ENCODE data around the gene SLC6A11.

Gene SLC6A11

GRCh38 chr3:10839167-10839566 is 23.1 kb downstream of the SLC6A11 start:
- Mint-ChIP-seq H3K9me3 (no peaks in the 10 kb centered on the region), H3K4me1 (no peaks in the 10 kb centered on the region), H3K36me3 (no peaks in the 10 kb centered on the region), H3K4me3 (no peak overlapping the region), H3K27me3 (peaks cover 16% of the 10 kb centered on the region), H3K27ac (no peak overlapping the region)
- no peak for DNase-seq (ENCODE audit: low spot score in 2 of 2)
- no peak for ATAC-seq (ENCODE audit: low read depth)

- H3K4me1 Mint-ChIP-seq = peaks cover 4% of the 10 kb centered on the region
- no peak overlapping the region for H3K4me3 Mint-ChIP-seq
- H3K36me3 Mint-ChIP-seq = no peaks in the 10 kb centered on the region
- H3K27ac Mint-ChIP-seq = no peak overlapping the region
- no peaks in the 10 kb centered on the region for H3K9me3 Mint-ChIP-seq
- DNase-seq (ENCODE audit: low spot score in 2 of 2) (no peak), ATAC-seq (ENCODE audit: low read depth) (no peak)
- H3K27me3 Mint-ChIP-seq = peaks cover 17% of the 10 kb centered on the region
Observed at GRCh38 chr3:10841100-10841499, 25.1 kb downstream of the SLC6A11 start.

DNA sequence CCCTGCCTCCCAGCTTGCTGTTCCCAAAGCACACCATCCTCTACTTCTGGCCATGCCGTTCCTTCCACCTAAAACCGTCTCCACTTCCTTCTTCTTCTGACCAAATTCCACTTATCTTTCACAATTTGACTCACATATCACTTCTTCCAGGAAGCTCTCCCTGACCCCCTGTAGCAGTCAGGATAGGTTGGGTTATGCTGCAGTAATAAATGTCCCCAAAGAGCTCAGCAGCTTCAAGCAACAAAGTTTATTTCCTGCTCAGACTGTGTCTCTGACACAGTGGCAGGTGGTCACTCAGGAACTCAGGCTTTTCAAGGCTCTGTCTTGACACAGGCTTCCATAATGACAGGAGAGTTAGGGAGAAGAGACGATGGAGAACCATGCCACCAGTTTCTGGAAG is 27.4 kb downstream of the SLC6A11 start:
- H3K36me3 Mint-ChIP-seq = no peaks in the 10 kb centered on the region
- ATAC-seq (ENCODE audit: low read depth) (no peak), DNase-seq (ENCODE audit: low spot score in 2 of 2) (no peak)
- peaks cover 12% of the 10 kb centered on the region for H3K4me1 Mint-ChIP-seq
- H3K27ac Mint-ChIP-seq = no peak overlapping the region
- no peaks in the 10 kb centered on the region for H3K9me3 Mint-ChIP-seq
- H3K27me3 Mint-ChIP-seq = peaks cover 17% of the 10 kb centered on the region
- H3K4me3 Mint-ChIP-seq = no peak overlapping the region

DNA sequence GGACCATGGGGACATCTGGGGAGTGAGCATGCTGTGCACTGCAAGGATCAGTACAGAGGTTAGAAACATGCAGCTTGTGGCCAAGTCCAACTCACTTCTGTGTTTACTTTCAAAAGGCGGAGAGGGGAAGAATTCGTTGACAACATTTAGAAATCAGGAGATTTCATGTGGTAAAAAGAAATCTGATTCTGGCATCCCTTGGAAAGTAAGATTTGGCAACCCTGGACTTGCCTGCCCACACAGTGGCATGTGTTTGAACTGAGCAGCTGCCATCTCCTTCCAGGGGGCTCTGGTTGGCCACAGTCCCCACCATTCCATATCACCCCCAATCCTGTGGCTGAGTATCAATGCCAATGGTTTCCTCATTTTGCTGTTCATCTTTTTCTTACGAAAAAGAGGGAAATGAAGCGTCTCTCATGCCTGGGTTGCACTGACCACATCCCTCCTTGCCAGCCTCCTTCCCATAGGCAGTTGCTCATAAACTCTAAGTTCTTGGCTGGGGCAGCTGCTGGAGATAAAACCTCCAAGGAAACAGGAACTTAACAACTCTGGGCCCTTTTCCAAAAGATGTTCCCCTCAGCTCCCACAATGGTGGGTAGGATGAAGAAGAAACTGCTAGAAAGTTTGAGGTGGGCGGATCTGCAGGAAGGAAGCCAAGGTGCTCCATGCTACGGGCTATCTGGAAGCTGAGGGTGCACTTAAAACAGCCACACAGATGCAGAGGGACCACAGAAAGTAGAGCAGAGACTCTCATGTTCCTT is 29.2 kb downstream of the SLC6A11 start:
- peaks cover 7% of the 10 kb centered on the region for H3K27me3 Mint-ChIP-seq
- no peak for ATAC-seq (ENCODE audit: low read depth)
- no peak overlapping the region for H3K4me3 Mint-ChIP-seq
- H3K36me3 Mint-ChIP-seq = no peaks in the 10 kb centered on the region
- peaks cover 12% of the 10 kb centered on the region for H3K4me1 Mint-ChIP-seq
- no peaks in the 10 kb centered on the region for H3K9me3 Mint-ChIP-seq
- no peak overlapping the region for H3K27ac Mint-ChIP-seq
- no peak for DNase-seq (ENCODE audit: low spot score in 2 of 2)

GRCh38 chr3:10845839-10846656 is 30.0 kb downstream of the SLC6A11 start:
- Mint-ChIP-seq H3K27me3 (peaks cover 8% of the 10 kb centered on the region), H3K4me3 (no peak overlapping the region), H3K4me1 (peaks cover 12% of the 10 kb centered on the region), H3K9me3 (no peaks in the 10 kb centered on the region), H3K27ac (no peak overlapping the region), H3K36me3 (no peaks in the 10 kb centered on the region)
- ATAC-seq (ENCODE audit: low read depth) = peak; percentile 94
- no peak for DNase-seq (ENCODE audit: low spot score in 2 of 2)

- no peaks in the 10 kb centered on the region for H3K9me3 Mint-ChIP-seq
- ATAC-seq (ENCODE audit: low read depth) = no peak
- H3K36me3 Mint-ChIP-seq = no peaks in the 10 kb centered on the region
- no peak overlapping the region for H3K27ac Mint-ChIP-seq
- DNase-seq (ENCODE audit: low spot score in 2 of 2) = no peak
- peaks cover 10% of the 10 kb centered on the region for H3K27me3 Mint-ChIP-seq
- no peak overlapping the region for H3K4me3 Mint-ChIP-seq
- H3K4me1 Mint-ChIP-seq = peaks cover 12% of the 10 kb centered on the region
Observed at GRCh38 chr3:10846657-10846975, 30.6 kb downstream of the SLC6A11 start.

GRCh38 chr3:10848261-10848660 is 32.2 kb downstream of the SLC6A11 start:
- ATAC-seq (ENCODE audit: low read depth) (no peak), DNase-seq (ENCODE audit: low spot score in 2 of 2) (no peak)
- H3K4me1 Mint-ChIP-seq = peaks cover 12% of the 10 kb centered on the region
- H3K36me3 Mint-ChIP-seq = no peaks in the 10 kb centered on the region
- peaks cover 13% of the 10 kb centered on the region for H3K27me3 Mint-ChIP-seq
- no peak overlapping the region for H3K4me3 Mint-ChIP-seq
- no peaks in the 10 kb centered on the region for H3K9me3 Mint-ChIP-seq
- H3K27ac Mint-ChIP-seq = no peak overlapping the region

- Mint-ChIP-seq H3K27ac (no peak overlapping the region), H3K4me1 (no peaks in the 10 kb centered on the region), H3K36me3 (no peaks in the 10 kb centered on the region)
Observed at GRCh38 chr3:10852066-10852808, 36.2 kb downstream of the SLC6A11 start.

GRCh38 chr3:10855083-10855870 is 39.2 kb downstream of the SLC6A11 start:
- no peaks in the 10 kb centered on the region for H3K36me3 Mint-ChIP-seq
- no peaks in the 10 kb centered on the region for H3K4me1 Mint-ChIP-seq
- no peak overlapping the region for H3K4me3 Mint-ChIP-seq
- H3K27me3 Mint-ChIP-seq = peaks cover 28% of the 10 kb centered on the region
- DNase-seq (ENCODE audit: low spot score in 2 of 2) (no peak), ATAC-seq (ENCODE audit: low read depth) (no peak)
- H3K9me3 Mint-ChIP-seq = peaks cover 2% of the 10 kb centered on the region
- H3K27ac Mint-ChIP-seq = no peak overlapping the region

More at GRCh38 chr3:10852066-10852808, 36.2 kb downstream of the SLC6A11 start:
- DNase-seq (ENCODE audit: low spot score in 2 of 2) (no peak), ATAC-seq (ENCODE audit: low read depth) (no peak)
- Mint-ChIP-seq H3K4me3 (no peak overlapping the region), H3K27me3 (peaks cover 21% of the 10 kb centered on the region), H3K9me3 (no peaks in the 10 kb centered on the region)

DNA sequence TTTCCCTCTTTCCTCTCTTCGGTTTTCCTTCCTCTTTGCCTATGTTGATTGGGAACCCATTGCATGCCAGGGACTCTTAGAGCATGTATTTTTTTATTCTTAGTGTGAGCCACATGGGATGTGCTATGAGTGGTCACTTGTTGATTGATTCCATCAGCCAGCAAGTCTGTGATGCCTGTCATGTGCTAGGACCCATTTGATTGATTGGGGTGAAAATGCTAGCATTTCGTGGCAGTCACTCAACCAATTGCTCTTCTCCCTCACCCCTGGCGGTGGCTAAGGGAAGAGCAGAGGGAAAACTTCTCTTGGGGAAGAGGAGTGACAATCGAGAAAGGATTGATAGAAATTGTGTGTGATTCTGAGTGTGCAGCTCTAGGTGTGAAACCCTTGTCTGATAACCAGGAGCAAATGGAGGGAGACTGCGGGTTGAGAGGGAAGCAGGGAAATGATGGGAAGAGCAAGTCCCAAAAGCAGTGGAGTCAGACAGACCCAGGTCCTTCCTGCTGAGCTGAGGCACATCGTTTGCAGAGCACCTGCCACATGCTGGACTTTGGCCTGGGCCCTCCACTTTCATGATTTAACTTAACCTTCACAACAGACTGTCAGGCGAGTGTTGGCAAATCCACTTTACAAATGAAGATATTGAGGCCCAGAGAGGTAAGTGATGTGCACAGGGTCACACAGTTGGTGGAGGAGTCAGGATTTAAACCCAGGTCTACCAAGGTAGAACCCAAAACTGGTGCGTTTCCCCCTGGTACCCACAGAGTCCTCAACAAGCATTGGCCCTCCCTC is 40.0 kb downstream of the SLC6A11 start:
- H3K27ac Mint-ChIP-seq = no peak overlapping the region
- H3K9me3 Mint-ChIP-seq = peaks cover 2% of the 10 kb centered on the region
- no peaks in the 10 kb centered on the region for H3K36me3 Mint-ChIP-seq
- H3K4me3 Mint-ChIP-seq = no peak overlapping the region
- no peaks in the 10 kb centered on the region for H3K4me1 Mint-ChIP-seq
- no peak for ATAC-seq (ENCODE audit: low read depth)
- no peak for DNase-seq (ENCODE audit: low spot score in 2 of 2)
- peaks cover 27% of the 10 kb centered on the region for H3K27me3 Mint-ChIP-seq

GRCh38 chr3:10857235-10857634 is 41.2 kb downstream of the SLC6A11 start:
- Mint-ChIP-seq H3K27ac (no peak overlapping the region), H3K4me3 (no peak overlapping the region), H3K4me1 (no peaks in the 10 kb centered on the region), H3K9me3 (peaks cover 2% of the 10 kb centered on the region), H3K36me3 (no peaks in the 10 kb centered on the region), H3K27me3 (peaks cover 27% of the 10 kb centered on the region)
- no peak for ATAC-seq (ENCODE audit: low read depth)
- no peak for DNase-seq (ENCODE audit: low spot score in 2 of 2)

- H3K4me1 Mint-ChIP-seq = no peaks in the 10 kb centered on the region
- DNase-seq (ENCODE audit: low spot score in 2 of 2) = no peak
- peaks cover 2% of the 10 kb centered on the region for H3K9me3 Mint-ChIP-seq
- ATAC-seq (ENCODE audit: low read depth) = no peak
- peaks cover 23% of the 10 kb centered on the region for H3K27me3 Mint-ChIP-seq
- no peak overlapping the region for H3K27ac Mint-ChIP-seq
- no peak overlapping the region for H3K4me3 Mint-ChIP-seq
- H3K36me3 Mint-ChIP-seq = no peaks in the 10 kb centered on the region
Observed at GRCh38 chr3:10858091-10858490, 42.1 kb downstream of the SLC6A11 start.

- Mint-ChIP-seq H3K27ac (no peak overlapping the region), H3K27me3 (peaks cover 10% of the 10 kb centered on the region), H3K36me3 (no peaks in the 10 kb centered on the region), H3K9me3 (peaks cover 2% of the 10 kb centered on the region), H3K4me1 (no peaks in the 10 kb centered on the region), H3K4me3 (no peak overlapping the region)
- no peak for DNase-seq (ENCODE audit: low spot score in 2 of 2)
- no peak for ATAC-seq (ENCODE audit: low read depth)
Observed at GRCh38 chr3:10867384-10867783, 51.4 kb downstream of the SLC6A11 start.
